Measurements from ENCODE around the gene CDK6.
A peak's percentile ranks its signal among the peaks of the same experiment; 100 is the strongest.

Gene CDK6

DNA sequence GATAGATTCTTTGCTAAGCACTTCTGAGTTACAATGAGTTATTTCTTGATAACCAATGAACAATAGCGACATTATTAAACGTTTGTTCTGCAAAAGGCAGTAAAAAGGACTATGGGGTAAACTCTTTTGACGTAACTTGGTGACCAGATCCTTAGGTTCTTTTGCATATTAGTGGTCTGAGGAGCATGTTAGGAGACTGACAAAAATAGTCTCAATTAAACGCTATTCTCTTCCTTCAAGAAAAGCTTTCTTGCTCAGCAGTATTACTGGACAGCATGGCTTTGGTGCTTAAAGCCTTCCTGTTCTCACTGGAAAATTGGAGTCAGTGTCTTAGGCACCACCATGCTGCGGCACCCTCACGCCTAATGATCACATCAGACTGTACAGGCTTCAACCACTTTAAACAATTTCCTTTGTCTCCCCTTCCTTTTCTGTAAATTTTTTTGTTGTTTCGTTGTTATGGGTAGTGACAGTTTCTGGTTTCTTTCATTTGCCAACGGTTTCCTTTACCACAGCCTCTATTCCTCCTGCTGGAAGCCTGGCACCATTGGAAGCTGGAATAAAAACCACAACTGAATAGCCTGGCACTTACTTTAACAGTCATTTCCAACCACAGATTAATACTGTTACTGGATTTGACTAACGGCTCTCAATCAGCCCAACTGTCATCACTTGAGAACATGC is 197.0 kb downstream of the CDK6 start:
- peak; percentile 9 for DNase-seq

GRCh38 chr7:92636018-92636560 is 200.3 kb downstream of the CDK6 start:
- no peak for DNase-seq

- DNase-seq: no peak
Observed at GRCh38 chr7:92635538-92635937, 200.8 kb downstream of the CDK6 start.

DNA sequence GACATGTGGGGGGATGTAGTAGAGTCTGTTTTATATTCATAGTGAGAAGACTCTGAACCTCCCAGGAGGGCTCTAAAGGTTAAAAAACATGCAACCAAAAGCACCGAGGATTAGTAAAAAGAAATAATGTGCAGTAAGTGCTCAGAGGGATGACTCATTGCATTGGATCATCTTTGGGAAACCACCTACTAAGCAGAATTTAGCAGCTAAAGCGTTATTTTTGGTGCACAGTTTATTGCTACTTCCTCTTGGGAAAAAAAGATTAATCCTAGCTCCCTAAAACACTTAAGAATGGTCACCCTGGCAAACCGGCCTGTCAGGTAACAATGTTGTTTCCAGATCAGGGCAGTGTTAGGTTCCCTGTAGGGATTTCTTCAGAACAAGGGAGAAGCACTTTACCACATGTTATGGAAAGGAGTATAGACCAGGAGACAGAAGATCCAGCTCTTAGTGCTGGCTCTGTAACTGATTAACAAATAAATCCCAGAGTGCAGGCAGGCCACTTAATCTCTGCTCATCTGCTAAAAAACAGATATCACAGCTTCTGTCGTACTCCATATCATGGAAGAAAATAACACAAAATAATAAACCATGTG is 201.4 kb downstream of the CDK6 start:
- DNase-seq: no peak

GRCh38 chr7:92634205-92634604 is 202.2 kb downstream of the CDK6 start:
- DNase-seq: no peak

DNA sequence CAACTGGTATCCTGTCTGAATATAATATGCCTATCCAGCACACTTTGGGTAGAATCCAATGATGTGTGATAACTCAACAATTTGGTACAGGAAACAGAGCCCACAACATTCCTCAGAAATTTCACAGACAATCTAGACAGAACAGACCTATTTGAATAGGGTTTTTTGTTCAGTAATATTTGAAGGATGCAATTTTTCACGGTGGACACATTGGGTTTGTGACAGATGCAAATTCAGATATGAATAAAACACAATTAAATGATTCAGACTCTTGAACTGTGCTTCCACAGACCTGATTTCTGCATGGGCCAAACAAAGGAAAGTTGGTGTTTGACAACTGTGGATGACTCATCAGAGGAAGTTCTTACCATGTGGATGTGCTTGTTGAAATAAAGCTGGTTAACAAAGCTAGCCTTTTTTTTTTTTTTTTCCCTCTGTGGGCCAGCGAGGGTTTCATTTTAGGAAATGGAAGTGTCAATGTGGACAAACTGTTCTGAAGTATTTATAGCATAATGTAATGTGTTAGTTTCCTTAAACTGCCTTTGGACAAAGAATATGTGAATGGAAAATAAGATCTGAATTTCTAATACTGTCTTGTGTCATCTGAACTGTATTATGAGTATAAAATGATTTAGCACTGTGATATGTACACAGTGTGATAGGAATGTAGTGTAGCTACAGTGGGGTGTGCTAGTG is 203.0 kb downstream of the CDK6 start:
- DNase-seq: peak; percentile 41

DNA sequence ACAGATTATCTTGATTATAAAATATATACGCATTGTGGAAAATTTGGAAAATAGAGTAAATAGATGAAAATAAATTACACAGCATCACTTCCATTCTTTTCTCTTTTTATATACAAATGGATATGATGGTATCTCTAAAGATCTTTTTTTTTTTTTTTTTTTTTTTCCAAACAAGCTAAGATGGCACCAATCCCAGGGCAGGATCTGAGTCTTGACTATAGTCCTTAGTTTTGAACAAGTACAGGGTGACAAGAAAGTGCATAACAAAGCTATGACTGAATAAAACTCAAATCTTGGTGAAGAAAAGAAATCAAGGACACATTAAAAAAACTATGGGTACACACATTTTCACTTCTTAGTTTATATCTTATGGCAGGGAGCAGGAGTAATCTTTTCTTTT is 203.6 kb downstream of the CDK6 start:
- no peak for DNase-seq

DNA sequence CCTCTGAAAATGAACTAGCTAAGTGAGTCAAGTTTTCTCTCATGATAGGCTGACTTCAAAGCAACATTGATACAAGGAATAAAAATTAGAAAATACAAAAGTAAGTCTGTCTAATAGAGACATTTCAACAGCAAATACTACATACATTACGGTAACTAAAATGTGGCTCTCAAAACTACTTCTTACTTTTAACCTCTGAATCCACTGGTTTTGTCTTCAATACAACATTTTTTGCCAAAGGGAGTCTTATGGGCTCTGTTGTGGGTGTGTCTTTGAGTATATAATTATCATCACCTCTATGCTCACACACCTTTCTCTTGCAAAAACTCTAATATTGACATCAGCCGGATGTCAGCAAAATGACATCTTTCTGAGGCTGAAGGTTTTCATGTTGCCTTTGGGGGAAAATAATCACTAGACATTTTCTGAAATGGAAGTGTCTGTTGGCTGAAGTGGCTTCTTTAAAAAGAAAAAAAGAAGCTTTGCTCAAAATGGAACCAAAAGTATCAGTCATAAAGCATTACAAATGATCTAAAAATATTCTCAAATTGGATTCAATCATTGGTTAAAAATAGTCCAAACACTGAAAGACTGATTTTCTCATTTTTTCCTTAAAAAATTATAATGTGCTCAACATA is 204.4 kb downstream of the CDK6 start:
- no peak for DNase-seq

GRCh38 chr7:92631067-92631849 is 205.1 kb downstream of the CDK6 start:
- no peak for DNase-seq

GRCh38 chr7:92629779-92630178 is 206.6 kb downstream of the CDK6 start:
- DNase-seq: no peak

DNA sequence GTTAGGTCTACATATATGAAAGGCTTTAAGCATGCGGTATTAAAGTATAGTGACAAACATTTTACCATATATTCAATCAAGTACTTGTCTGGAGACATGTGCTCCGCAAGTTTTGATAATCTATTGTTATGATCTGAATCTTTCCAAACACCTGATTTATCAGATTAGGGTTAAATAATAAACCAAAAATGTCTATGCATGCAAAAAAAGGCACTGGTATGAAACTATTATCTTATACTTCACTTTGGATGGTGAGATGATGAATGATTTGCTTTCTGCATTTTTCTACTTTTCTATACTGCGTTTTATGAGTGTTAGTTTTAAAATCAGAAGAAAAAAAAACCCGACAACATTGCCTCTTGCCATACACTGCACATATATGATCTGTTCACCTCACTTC is 208.4 kb downstream of the CDK6 start:
- no peak for DNase-seq

GRCh38 chr7:92626281-92626809 is 210.0 kb downstream of the CDK6 start:
- no peak for DNase-seq

DNA sequence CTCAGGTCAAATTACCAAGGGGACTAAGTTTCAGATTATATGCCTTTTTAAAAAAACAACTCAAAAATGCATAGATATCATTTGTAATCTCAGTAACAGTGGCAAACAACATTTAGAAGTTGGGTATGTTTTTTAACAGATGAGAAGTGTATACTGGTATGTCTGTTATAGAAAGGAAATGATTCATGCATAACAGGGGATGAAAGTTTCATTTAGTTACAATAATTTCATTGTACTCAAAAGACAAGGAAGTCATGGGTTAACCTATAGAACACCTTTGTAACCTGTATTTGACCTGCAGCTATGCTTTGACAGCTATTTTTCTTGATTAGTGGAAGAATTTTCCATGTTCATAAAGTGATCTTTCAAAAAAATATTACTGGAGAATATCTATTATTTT is 210.8 kb downstream of the CDK6 start:
- DNase-seq: no peak

DNA sequence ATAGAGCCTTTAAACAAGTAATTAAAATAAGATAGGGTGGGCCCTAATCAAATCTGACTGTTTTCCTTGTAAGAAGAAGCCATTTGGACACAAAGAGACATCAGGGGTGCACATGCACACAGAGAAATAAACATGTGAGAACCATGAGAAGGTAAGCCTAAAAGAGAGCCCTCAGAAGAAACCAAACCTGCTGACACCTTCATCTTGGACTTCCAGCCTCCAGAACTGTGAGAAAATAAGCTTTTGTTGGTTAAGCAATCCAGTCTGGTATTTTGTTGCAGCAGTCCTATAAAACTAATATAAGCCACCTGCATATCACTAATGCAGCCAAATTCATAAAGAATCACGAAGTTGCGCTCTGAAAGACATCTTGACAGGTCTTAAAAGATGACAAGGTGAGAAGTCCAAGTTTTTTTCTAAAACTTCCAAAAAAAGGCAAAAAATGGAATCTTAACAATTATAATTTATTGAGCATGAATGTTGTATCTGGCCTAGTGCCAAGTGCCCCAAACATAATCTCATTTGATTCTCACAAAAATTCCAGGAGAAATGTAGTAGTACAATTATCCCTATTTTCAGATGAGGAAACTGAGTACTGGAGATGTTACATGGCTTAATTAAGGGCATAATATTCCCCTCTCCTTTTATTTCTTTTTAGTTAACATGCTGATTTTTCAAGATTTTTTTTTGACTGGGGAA is 211.9 kb downstream of the CDK6 start:
- DNase-seq: no peak

GRCh38 chr7:92623544-92623943 is 212.8 kb downstream of the CDK6 start:
- DNase-seq: no peak

DNA sequence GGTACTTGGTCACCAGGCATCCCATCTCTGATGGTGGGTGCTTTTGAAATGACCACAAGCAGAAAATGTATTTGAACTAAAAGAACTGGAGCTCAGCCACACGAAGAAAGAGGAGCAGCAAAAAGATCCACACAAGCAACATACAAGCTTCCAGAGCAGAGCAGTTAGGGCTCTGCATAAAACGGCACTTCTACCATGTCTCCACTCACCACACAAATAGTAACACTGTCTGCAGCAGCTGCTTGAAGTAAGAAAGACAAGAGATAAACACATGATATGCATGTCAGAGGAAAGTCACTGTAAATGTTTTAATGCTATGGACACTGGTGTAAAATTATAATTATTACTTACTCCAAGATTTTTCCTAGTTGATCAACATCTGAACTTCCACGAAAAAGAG is 213.7 kb downstream of the CDK6 start:
- DNase-seq: no peak

DNA sequence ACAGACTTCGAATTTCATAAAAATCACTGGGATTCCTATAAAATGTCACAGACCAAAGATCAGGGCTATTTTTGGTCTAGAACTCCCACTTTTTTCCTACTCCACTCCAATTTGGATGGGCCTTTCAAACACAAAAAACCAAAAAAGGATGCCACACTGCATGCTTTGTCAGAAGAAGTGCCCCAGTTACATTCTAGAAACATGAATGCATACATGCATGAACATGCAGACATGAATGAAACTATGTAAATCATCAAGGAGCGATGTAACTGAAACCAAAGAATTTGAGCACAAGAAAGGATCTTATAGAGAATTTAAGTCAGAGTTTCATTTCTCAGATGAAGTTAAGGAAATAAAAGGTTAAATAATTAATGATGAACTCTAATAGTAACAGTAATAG is 214.3 kb downstream of the CDK6 start:
- DNase-seq: no peak

- DNase-seq: no peak
Observed at GRCh38 chr7:92621561-92622023, 214.8 kb downstream of the CDK6 start.

DNA sequence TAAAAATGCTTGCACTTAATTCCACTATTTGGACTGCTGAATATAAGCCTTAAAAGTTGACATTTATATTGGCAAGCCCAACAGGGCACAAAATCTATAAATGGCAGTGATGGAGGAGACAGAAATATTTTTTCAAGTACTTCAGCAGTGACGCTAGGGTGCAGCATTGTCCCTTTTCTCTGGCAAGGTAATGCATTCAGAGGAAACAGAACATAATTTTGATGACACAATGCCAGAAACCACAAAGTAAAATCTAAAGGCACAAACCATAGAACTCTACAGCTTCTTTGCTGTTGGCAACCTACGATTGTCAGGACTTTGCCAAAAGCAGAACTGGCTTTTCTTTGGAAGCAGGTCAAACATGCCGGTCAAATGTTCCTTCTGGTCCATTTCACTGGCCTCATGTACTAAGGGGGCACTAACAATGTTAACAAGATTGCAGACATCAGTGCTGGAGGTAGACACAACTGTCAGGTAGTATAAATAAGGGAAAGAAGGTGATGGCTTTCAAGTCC is 215.3 kb downstream of the CDK6 start:
- DNase-seq: peak; percentile 85

GRCh38 chr7:92615861-92616260 is 220.5 kb downstream of the CDK6 start:
- no peak for DNase-seq

- DNase-seq: no peak
Observed at GRCh38 chr7:92614660-92615174, 221.7 kb downstream of the CDK6 start.
